Endometrial microvascular endothelial cells (primary cell): ENCODE results near the gene POMC. TPM values are rescaled to one million over a fixed set of nuclear protein-coding genes. Genes with fewer than 3 reads are reported as not detected.
"Not testable (repeated sequence)": the region's sequence is repeated elsewhere in the genome, so short reads cannot be mapped to it uniquely, and the experiment has no call there.

Source experiments
- in situ Hi-C: cut with HindIII; loops from 2 replicates; pipeline ENCODE4 v1.10.0; 2017; ENCODE audit warnings: low sequenced_read_pairs, low pct_unique_long_range_greater_than_20kb; ENCODE audit errors: inconsistent ontology term
- total RNA-seq: library from RNA; depleted of rRNA; stranded (reverse); fragments of >200 nt; gene quantifications from one replicate; pipeline ENCODE4 v1.2.3, GENCODE V29; 2015; ENCODE audit errors: inconsistent ontology term

The POMC gene
- total RNA-seq, 1 donor from 2014 or later, result 5.9 TPM

DNA sequence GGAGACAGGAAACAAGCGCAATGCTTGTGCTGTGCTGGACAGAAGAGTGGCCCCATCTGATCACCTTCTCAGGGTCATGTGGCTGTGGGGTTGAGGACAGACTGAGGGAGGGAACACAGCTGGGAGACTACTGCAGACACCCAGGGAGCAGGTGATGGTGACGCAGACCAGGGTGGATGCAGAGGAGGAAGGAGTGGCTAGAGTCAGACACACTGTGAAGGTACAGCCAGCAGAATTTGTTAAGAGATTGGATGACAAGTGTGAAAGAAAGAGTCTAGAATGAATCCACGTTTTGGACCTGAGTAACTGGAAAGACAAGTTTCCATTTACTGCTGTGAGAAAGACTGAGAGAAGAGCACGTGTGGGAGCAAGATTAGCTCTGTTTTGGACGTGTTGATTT is 15.9 kb upstream of the POMC start:
- in situ Hi-C loops, result no loop called here

- in situ Hi-C loops, result no loop called here
Measured at GRCh38 chr2:25178976-25179375, 10.6 kb upstream of the POMC start.

DNA sequence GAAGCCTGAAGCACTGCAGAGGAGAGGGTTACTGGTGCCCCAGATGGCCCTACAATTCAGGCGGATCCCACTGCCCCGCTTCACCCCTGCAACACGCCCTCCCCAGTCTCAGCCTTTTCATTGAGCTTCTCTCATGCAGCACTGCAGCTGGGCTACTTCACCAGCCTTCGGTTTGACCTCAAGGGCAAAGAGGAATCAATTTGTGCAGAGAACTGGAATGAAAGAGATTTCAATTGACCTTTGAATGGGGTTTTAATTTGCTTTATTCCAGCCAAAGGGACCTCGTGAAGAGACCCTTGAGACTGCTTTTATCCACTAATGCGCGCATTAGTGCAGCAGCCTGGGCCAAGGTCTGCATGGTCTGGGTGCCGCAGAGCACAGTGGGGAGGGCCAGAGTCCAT is 8.8 kb upstream of the POMC start:
- in situ Hi-C loops, result no loop called here

GRCh38 chr2:25176541-25177181 is 8.3 kb upstream of the POMC start:
- in situ Hi-C loops, result no loop called here

- in situ Hi-C loops, result no loop called here
Measured at GRCh38 chr2:25176138-25176537, 7.8 kb upstream of the POMC start.

DNA sequence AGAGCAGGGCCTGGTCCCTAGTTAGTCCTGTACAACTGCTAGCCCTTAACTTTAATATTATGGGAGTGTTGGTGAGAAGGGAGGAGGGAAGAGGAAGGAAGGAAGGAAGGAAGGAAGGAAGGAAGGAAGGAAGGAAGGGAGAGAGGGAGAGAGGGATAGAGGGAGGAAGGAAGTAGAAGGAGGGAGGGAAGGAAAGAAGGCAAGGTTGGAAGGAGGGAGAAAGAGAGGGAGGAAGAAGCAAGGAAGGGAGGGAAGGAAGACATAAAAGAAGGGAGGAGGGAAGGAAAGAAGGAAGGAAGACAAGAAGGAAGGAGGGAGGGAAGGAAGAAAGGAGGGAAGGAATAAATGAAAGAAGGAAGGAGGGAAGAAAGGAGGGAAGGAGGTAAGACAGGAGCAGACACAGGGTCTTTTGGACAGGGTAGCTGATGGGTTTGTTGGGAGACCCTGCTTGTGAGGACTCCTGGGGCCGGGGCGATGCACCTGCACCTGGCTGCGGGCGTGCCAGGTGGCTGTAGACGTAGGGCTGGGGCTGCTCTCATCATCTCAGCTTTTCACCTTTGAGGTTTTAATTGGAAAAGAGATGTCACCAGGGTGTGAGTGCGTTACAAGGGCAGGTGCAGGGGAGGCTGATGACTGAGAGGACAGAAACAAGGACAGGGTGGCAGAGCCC is 5.9 kb upstream of the POMC start:
- in situ Hi-C loops, result no loop called here

- in situ Hi-C loops, result no loop called here
Measured at GRCh38 chr2:25173719-25174118, 5.3 kb upstream of the POMC start.

GRCh38 chr2:25170888-25171287 is 2.5 kb upstream of the POMC start:
- in situ Hi-C loops, result no loop called here

GRCh38 chr2:25169073-25169470 is 692 bp upstream of the POMC start:
- in situ Hi-C loops, result no loop called here

DNA sequence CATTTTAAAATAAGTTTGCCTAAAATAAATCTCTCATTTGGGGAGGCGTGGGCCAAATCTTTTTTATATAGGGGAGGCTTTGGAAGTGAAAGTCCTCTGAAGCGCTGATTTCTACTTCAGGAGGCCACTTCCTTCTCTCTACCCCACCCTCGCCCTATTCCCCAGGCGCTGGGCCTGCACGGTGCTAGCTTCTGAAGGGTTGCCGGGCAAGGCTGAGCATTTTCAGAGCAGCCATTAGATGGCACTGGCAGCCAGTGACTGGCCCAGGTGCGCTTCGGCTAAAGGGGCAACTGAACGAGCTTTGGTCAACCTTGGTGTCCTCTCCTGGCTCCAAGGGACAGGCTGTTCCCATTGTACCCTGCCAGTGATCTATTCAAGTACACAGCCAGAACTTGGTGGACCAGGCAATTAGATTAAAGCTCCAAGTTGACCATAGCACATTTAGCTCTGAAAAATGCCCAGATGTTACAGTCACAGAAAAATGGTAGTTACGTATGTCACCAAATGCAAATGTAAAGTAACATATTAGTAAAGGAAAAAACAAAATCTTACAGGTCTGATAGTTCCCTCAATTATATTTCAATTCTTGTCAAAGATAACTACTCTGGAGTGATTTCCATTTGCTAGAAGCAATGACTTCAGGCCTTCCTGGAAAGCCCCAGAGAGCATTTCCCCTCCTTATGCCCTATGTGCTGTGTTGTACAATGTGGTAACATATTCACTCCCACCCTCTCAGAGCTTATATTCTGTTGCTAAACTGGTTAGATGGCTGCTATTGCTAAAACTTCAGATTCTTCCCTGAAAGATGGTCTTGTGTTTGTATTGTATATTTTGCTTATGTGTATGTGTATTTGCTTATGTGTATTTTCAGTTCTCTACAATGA is 2.1 kb downstream of the POMC start:
- in situ Hi-C loops, result no loop called here

DNA sequence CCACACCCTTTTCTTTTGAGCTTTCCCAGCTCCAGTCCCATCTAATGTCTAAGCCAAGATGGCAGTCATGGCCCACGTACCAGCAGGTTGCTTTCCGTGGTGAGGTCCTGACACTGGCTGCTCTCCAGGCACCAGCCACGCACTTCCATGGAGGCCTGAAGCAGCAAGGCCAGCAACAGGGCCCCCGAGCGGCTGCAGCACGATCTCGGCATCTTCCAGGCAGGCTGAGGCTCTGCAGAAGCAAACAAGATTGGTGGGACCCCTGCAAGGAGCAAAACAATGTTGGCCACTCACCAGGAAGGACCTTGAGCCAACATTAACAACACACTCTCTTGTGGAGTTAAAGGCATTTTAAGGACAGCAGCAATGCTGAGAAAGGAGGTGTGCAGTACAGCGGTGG is 3.8 kb downstream of the POMC start:
- in situ Hi-C loops, result no loop called here

- in situ Hi-C loops, result not testable (repeated sequence)
Measured at GRCh38 chr2:25162061-25162460, 6.3 kb downstream of the POMC start.

DNA sequence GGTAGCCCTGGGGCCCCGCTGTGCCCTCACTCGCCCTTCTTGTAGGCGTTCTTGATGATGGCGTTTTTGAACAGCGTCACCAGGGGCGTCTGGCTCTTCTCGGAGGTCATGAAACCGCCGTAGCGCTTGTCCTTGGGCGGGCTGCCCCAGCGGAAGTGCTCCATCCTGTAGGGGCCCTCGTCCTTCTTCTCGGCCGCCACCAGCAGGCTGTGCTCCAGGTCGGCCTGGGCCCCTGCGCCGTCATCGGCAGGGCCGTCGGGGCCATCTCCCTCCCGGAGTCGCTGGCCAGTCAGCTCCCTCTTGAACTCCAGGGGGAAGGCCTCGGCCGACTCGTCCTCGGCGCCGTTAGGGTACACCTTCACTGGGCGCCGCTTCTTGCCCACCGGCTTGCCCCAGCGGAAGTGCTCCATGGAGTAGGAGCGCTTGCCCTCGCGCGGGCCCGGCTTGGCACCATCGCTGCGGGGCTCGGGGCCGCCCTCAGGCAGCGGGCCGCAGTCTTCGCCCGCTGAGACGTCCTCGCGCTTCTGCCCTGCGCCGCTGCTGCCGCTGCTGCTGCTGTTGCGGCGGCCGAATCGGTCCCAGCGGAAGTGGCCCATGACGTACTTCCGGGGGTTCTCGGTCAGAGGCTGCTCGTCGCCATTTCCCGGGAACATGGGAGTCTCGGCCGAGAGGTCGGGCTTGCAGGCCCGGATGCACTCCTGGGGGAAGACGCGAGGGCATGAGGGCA is 7.2 kb downstream of the POMC start:
- in situ Hi-C loops, result no loop called here

- in situ Hi-C loops, result no loop called here
Measured at GRCh38 chr2:25160376-25160775, 8.0 kb downstream of the POMC start.

- in situ Hi-C loops, result no loop called here
Measured at GRCh38 chr2:25159949-25160348, 8.4 kb downstream of the POMC start.

DNA sequence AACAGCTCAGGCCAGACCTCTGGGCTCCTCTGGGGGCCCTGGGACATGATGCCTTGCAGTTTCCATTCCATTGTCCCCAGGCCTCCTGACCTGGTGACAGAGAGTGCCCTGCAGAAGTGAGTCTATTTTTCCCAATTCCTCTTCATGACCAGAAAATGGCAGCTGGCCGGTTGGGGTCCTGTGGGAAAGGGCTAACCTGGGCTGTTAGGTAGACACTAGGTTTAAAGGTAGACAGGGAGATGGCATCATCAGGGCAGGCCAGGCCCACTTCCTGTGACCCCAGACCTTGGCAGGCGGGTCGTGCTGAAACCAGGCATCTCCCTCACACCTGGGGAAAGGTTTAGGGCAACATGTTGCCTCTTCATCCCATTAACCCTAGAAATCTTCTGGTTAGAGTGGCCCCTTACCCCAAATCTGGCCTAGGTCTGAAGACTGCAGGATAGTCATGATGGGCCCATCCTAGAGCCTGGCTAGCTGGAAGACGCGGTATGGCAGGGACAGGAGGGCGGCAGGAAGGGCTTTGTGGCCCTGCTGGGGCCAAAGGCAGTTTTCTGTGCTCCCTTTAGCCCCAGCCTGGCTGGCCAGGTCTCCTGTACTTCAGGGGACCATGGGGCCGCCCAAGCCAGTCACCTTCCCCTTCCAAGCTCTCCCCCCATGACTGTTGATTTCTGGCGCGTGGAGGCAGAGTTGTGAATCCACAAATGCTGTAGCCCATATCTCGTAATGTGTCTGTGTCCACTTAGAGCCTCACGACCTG is 10.1 kb downstream of the POMC start:
- in situ Hi-C loops, result no loop called here

- in situ Hi-C loops, result no loop called here
Measured at GRCh38 chr2:25155401-25155800, 13.0 kb downstream of the POMC start.

GRCh38 chr2:25151718-25152117 is 16.7 kb downstream of the POMC start:
- in situ Hi-C loops, result no loop called here

DNA sequence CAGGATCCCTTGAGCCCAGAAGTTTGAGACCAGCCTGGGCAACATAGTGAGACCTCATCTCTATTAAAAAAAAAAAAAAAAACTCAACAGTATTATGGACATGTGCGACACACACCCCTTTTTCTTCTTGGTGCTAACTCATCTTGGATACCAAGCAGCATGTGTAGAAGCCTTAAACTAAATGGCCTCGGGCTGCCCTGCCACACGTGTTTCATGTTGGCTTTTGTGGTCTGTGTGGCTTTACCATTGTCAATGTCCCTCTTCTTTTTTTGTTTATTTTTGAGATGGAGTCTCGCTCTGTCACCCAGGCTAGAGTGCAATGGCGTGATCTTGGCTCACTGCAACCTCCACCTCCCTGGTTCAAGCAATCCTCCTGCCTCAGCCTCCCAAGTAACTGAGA is 17.4 kb downstream of the POMC start:
- in situ Hi-C loops, result not testable (repeated sequence)
